GDM1 (cell line): ENCODE measurements around the gene BPIFB3.
"Not testable (repeated sequence)": the region's sequence is repeated elsewhere in the genome, so short reads cannot be mapped to it uniquely, and the experiment has no call there.

Experiments used
- DNase-seq: peaks from one replicate; lab custom pipeline; 2025; lab: John Stamatoyannopoulos, UW

BPIFB3 gene

DNA sequence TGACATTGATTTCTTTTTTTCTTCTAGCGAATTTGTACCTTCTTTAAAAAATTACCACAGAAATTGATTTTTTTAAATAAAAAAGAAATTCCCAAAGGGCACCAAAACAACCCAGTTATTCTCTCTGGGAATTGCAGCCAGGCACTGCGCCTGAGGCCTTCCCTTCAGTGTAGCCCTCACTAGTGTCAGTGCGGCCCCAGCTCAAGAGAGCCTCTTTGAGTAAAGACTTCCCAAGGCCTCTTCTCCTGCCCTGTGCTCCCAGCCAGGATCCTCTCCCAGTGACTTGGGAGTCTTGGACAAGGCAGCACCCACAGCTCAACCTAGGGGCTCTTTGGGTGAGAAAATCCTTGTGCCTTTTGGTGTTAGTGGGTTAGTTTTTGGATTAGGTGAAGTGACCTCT lies 67.2 kb downstream of the BPIFB3 start:
- no peak for DNase-seq

GRCh38 chr20:33122297-33122696 lies 68.6 kb downstream of the BPIFB3 start:
- DNase-seq: not testable (repeated sequence)
